Epithelial cell of proximal tubule (primary cell): ENCODE data around the gene AFG1L. TPM values are rescaled to one million over a fixed set of nuclear protein-coding genes. Genes with fewer than 3 reads are reported as not detected.
"Not testable (repeated sequence)": the region's sequence is repeated elsewhere in the genome, so short reads cannot be mapped to it uniquely, and the experiment has no call there.

Source experiments
- DNase-seq: peaks from one replicate; pipeline ENCODE4 v3.0.0-alpha.2; 2011; ENCODE audit warnings: low read depth
- H3K4me3 ChIP-seq: 2 replicates; pipeline ENCODE4 v1.5.1; 2011; ENCODE audit warnings: low read depth, mild to moderate bottlenecking, low read length
- CTCF ChIP-seq: conservative IDR thresholded peaks from 2 replicates; pipeline ENCODE4 v1.5.1; 2012; ENCODE audit warnings: low read depth, mild to moderate bottlenecking, low read length
- total RNA-seq: library from RNA; depleted of rRNA; stranded (reverse); fragments of >200 nt; gene quantifications from 2 replicates; pipeline ENCODE4 v1.2.3, GENCODE V29; 2015

The AFG1L gene
- total RNA-seq, 1 donor from 2014 or later, result 1.8 TPM

DNA sequence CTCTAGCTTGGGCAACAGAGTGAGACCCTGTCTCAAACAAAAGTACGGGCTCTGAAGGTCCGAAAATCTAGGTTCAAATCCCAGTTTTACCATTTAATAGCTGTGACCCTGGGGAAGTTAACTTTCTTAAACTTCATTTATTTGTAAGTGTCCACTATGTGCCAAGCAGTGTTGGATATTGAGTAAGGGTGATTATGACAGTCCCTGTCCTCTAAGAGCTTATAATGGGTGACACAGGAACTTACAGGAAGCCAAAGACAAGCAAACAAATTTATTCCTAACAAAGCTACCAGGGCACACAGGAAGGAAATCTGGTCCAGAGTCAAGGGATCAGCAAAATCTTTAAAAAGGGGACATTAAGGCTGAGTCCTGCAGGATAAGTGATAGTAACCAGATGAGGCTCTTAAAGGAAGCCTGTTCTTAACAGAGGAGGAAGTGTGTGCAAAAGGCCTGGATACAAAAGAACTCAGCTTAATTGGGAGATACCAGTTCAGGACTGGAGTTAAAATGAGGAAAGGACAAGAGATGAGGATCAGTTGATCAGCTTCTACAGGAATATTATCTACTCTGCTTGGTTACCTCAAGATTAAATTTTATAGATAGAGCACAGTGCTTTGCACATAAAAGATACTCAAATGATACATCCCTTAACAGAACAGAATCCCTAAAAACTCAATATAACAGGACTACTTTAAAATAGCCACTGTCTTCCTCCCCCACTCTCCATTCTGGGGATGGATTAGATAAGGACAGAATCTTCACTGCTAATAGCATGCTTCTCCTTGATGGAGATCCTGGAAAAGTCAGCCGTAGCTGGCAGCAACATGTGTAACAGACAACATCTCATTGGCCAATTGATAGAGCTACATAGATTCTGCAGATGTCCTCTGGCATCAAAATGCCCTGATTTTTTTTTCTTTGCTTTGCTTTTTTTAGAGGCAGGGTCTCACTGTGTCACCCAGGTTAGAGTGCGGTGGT lies 40.1 kb upstream of the AFG1L start:
- no peak overlapping the region for H3K4me3 ChIP-seq
- DNase-seq, result no peak
- no peak for TF ChIP-seq CTCF

- DNase-seq, result no peak
- H3K4me3 ChIP-seq, result peak overlapping the region; percentile 94
- TF ChIP-seq CTCF, result no peak
Measured at GRCh38 chr6:108260126-108260808, 34.6 kb upstream of the AFG1L start.

DNA sequence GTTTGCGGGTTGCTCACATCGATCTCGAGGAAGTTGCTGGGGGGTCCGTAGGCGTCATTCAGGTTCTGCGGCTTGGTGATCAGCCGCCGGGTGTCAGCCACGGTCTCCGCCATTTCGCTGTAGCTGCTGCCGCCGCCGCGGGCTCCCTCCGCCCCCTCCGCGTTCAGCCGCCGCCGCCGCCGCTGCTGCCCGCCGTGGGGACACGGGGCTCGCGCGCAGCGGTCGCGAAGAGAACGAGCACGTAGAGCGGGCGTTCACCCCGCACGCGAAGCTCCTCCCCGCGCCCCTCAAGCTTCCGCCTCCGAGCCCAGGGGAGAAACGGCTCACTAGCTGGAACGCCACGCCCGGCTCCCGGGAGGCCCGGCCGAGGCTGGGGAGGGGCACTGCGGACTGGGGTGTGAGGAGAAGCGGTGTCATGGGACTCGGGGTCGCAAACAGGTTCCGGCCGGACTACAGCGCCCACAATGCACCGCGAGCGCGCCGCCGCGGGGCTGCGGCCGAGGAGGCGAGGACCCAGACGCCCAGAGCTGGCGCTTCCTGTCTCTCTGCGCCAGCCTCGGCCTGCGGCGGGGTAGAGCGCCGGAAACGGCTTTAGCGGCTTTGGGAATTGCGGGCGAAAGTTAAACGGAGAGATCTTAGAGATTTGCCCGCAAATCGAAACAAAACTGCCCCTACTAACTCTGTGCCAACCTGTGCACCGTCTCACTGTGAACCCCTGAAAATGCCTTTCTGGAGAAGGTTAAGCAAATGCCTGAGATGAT lies 33.9 kb upstream of the AFG1L start, which contains the start of gene SNX3:
SNX3 (minus strand) TSS at position 232 of the 761 bp plus-strand sequence; CDS start at position 113, 119 bp downstream.
- peak within 1 kb of the TSS; percentile 94 for H3K4me3 ChIP-seq
- peak; percentile 63 for DNase-seq
- peak; percentile 3 for TF ChIP-seq CTCF

GRCh38 chr6:108263371-108263770 lies 31.5 kb upstream of the AFG1L start:
- no peak for DNase-seq
- TF ChIP-seq CTCF, result no peak
- H3K4me3 ChIP-seq, result no peak overlapping the region

GRCh38 chr6:108268845-108269244 lies 26.0 kb upstream of the AFG1L start:
- DNase-seq, result no peak

DNA sequence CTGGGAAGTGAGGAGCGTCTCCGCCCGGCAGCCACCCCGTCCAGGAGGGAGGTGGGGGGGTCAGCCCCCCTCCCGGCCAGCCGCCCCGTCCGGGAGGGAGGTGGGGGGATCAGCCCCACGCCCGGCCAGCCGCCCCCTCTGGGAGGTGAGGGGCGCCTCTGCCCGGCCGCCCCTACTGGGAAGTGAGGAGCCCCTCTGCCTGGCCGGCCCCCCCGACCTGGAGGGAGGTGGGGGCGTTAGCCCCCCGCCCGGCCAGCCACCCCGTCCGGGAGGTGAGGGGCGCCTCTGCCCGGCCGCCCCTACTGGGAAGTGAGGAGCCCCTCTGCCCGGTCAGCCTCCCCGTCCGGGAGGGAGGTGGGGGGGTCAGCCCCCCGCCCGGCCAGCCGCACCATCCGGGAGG lies 24.9 kb upstream of the AFG1L start:
- H3K4me3 ChIP-seq, DNase-seq: not testable (repeated sequence)

More at GRCh38 chr6:108268845-108269244, 26.0 kb upstream of the AFG1L start:
- H3K4me3 ChIP-seq, result no peak overlapping the region
- no peak for TF ChIP-seq CTCF

GRCh38 chr6:108274546-108274945 lies 20.3 kb upstream of the AFG1L start:
- TF ChIP-seq CTCF, result no peak
- no peak for DNase-seq

More at GRCh38 chr6:108274546-108274945, 20.3 kb upstream of the AFG1L start:
- no peak overlapping the region for H3K4me3 ChIP-seq
